GM04504 (cell line): ENCODE data around the gene DGCR6L.
"Not testable (repeated sequence)": the region's sequence is repeated elsewhere in the genome, so short reads cannot be mapped to it uniquely, and the experiment has no call there.

Experiments used
- DNase-seq: peaks from one replicate; pipeline ENCODE4 v3.0.0-alpha.2; 2012; ENCODE audit warnings: low read depth

The DGCR6L gene

DNA sequence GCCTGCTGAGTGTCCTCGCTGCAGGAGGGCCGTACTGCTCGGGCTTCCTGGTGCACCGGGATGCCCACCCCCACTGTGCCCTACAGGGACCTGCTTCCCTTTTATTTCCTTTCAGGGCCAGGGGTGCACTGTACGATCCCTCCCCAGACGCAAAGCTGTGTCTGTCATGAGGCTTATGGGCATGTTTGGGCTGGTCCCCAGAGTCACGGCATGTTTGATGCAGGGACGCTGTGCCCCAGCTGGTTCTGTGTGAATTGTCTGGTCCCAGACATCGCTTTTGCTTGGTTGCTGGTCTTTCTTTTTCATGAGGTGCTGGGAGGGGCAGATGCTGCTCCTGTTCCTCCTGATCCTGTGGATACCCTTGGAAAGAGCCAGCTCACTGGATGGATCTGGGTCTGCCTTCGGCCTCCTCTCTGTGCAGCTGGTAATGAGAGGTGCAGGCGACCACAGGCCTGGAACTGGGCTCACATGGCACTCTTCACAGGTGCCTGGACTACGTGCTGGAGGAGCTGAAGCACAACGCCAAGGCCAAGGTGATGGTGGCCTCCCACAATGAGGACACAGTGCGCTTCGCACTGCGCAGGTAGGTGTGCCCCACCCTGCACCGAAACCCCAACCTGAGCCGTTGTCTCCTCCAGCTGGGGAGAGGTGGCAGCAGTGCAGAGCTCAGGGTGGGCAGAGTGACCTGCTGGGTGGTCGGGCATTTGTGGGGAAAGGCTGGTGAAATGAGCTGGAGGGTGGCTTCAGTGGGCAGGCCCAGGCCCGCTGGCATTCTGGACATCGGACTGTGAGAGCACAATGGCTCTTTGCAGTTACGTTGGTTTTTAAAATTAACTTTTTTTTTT is 10.8 kb downstream of the DGCR6L start:
- DNase-seq, result not testable (repeated sequence)

DNA sequence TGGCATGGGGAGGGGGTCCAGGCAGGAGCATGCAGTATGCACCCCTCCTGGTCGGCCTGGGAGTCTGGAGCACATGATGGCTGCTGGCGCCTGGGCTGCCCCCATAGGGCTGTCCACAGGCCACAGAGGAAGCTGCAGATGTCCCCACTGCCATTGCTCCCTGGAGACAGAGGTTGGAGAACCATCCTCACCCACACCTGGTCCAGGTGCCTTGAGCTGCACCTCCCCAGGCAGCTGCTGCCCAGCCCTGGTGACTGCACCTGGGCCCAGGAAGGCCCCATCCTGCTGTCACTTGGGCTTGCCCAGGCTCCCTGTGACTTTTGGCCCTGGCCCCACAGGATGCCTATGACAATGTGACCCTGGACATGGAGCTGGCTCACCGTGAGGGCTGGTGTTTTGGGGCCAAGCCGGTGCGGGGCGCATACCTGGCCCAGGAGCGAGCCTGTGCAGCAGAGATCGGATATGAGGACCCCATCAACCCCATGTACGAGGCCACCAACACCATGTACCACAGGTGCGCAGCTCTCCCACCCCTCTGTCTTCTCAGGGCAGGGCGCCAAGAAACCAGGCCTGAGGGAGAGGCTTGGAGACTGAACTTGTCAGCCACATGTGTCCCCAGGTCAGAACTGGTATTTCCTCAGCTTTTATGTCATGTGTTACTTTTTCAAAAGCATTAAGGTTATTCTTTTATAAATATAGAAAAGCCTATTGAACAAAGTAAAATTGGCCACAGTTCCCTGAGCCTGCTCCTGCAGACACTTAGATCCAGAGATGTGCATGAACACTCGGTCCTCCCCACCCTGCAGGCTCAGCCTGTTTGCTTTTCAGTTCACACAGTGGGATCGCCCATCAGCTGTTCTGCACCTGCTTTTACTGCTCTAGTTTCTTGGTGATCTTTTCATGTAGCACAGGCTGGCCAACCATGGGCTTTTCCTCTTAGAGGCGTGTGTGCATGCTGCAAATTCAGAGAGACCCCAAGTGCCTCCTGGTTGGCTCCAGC is 12.1 kb downstream of the DGCR6L start:
- not testable (repeated sequence) for DNase-seq

- not testable (repeated sequence) for DNase-seq
These were observed 13.0 kb downstream of the DGCR6L start for GRCh38 chr22:20306646-20307447.

GRCh38 chr22:20305894-20306645 is 13.8 kb downstream of the DGCR6L start:
- no peak for DNase-seq

DNA sequence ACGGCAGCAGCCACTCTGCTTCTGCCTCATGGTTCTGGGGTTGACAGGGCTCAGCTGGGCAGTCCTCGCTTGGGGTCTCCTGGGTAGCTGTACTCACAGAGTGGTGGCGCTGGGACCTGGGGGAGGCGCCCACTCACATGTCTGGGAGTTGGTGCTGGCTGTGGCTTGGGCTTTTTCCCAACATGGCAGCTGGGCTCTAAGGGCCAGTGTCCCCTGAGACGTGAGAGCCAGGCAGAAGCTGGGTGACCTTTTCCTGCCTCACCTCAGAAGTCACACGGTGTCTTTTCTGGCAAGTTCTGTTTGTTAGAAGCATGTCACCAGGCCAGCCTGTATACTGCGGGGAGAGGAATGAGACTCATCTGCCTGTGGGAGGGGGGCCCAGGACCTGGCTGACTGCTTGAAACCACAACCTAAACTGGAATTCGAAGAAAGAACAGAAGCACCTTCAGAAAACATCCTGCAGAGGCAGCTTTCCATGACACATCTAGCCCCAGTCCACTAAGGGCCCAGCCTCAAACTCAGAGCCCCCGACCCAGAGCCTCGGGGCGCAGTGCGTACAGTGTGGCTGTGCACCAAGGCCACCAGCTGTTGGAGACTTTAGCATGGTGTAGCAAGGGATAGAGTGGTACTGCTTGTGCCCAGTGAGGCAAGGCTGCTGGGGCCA is 14.5 kb downstream of the DGCR6L start:
- not testable (repeated sequence) for DNase-seq

GRCh38 chr22:20304646-20305045 is 15.2 kb downstream of the DGCR6L start:
- no peak for DNase-seq

GRCh38 chr22:20303229-20303534 is 16.7 kb downstream of the DGCR6L start:
- DNase-seq, result not testable (repeated sequence)

- DNase-seq, result no peak
These were observed 17.2 kb downstream of the DGCR6L start for GRCh38 chr22:20302438-20303228.

DNA sequence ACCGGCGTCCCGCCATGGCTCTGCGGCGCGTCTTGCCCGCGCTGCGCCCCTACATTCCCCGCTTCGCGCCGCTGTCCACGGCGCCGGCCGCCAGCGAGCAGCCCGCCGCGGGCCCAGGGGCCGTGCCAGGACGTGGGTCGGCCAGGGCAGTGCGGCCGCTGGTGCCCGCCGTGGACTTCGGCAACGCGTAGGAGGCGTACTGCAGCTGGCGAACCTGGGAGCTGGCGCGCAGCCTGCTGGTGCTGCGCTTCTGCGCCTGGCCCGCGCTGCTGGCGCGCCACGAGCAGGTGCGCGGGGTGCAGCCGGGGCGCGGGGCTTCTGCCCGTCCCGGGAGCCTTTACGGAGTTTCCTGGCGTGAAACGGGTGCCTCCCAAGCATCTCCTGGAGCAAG is 20.1 kb downstream of the DGCR6L start:
- DNase-seq, result no peak

GRCh38 chr22:20298803-20299745 is 20.8 kb downstream of the DGCR6L start:
- DNase-seq, result no peak

GRCh38 chr22:20298110-20298802 is 21.6 kb downstream of the DGCR6L start:
- no peak for DNase-seq

DNA sequence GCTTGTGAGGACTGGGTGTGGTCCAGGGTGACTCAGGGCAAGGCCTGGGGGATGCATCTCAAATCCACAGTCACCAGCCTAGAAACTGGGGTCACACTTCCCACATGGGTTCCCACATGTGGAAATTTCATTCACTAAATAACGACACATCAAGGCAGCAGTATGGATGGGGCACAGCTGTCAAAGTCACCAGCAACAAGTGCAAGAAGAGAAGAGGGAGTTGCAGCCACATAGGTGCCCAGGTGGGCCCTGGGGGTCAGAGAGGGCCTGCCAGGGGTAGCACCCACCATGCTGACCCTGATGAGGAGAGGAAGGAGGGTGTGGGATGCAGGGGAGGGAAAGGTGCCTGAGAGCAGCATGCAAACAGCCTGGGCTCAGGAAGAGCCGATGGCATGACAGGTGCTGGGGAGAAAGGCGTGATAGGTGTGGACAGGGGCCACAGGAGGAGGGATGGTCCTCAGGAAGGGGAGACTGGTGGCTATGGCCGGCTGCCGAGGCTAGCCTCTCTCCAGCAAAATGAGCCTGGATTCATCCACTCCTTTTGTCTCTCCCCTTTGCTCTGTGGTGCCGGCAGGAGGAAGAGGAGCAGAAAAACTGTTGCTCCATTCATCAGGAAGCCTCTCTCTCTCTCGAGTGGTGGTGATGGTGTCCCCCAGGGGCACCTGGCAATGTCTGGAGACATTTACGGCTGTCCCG is 22.3 kb downstream of the DGCR6L start:
- DNase-seq, result no peak

- DNase-seq, result no peak
These were observed 23.3 kb downstream of the DGCR6L start for GRCh38 chr22:20296598-20296997.

DNA sequence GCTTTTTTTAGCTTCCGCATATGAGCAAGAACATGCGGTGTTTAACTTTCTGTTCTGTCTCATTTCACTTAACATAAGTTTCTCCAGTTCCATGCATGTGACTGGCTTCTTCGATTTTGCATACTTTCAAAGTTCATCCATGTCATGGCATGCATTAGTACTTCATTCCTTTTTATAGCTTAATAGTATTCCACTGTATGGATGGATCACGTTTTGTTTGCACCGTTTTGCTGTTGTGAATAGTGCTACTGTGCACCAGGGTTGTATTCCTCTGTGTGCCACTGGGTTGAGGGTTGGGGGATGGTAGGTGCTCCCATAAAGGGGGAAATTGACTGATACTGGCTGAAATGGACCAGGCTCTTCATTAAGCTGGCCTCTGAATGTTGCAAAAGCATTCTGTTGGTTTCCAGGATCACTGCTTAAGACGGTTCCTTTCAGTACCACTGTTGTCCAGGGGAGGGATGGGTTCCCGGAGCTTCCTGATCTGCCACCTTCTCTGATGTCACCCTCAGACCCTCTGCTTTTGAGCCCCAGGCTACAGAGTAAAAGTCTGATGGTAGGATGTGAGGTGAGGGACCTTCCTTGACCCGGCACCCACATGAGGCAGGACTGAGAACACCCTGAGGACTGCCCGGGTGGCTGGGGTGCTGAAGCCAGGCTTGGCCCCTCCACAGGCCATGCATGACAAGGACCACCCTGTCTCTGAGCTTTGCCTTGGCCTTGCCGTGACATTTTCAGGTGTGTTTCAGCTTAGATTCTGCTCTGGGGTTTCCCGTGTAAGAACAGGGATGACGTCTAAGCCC is 24.4 kb downstream of the DGCR6L start:
- DNase-seq, result no peak

GRCh38 chr22:20292673-20293232 is 27.1 kb downstream of the DGCR6L start:
- no peak for DNase-seq

- DNase-seq, result no peak
These were observed 27.8 kb downstream of the DGCR6L start for GRCh38 chr22:20292108-20292507.
